ENCODE data around the gene CLSTN1. TPM values are rescaled to one million over a fixed set of nuclear protein-coding genes. Genes with fewer than 3 reads are reported as not detected.

Gene CLSTN1
- total and polyA plus RNA-seq, 2 of the 8 experiments (the other 6 are each of a cell fraction or from before 2014, with no cell fraction given) = 34.2 to 97.4 TPM

DNA sequence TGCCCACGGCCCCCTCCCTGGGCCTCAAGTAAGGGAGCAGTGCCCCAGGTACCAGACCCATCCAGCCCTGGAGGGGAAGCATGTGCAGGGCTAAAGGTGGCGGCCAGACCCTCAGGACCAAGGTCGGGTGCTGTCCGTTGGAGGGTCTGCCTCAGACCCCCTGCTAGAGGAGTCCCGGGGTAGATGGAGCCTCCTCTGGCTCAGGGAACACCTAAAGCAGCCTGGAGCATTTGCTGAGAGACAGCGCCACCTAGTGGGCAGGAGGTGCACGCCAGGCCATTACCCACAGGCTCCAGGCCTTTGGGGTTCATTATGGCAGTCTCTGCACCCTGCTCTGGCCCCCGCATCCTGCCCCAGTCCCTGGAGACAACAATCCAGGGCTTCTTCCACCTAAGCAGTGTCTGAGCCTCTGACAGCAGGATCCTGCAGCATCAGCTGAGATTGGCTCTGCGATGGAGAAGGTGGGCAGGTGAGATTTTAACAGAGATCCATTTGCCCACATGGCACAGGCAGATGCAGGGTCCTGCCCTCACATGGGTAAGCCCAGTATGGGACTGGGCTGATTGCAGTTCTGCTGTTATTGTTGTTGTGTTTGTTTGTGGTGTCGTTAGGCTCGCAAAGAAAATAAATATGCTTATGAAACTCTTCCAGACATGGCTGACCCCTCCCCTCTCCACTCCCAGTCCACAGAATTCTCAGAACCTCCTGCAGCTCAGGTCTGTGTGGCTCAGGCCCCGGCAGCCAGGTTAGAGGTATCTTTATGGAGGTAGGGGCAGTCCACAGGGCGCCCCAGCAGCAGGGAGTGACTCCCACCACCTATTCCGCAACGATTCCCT is 43.9 kb upstream of the CLSTN1 start (continued):
- TF ChIP-seq, protein P1, sequence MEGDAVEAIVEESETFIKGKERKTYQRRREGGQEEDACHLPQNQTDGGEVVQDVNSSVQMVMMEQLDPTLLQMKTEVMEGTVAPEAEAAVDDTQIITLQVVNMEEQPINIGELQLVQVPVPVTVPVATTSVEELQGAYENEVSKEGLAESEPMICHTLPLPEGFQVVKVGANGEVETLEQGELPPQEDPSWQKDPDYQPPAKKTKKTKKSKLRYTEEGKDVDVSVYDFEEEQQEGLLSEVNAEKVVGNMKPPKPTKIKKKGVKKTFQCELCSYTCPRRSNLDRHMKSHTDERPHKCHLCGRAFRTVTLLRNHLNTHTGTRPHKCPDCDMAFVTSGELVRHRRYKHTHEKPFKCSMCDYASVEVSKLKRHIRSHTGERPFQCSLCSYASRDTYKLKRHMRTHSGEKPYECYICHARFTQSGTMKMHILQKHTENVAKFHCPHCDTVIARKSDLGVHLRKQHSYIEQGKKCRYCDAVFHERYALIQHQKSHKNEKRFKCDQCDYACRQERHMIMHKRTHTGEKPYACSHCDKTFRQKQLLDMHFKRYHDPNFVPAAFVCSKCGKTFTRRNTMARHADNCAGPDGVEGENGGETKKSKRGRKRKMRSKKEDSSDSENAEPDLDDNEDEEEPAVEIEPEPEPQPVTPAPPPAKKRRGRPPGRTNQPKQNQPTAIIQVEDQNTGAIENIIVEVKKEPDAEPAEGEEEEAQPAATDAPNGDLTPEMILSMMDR (IDR thresholded peaks at IDR 0.05; ENCODE audit: control extremely low read depth in 1 of 3, insufficient read depth in 1 of 3, low read depth in 1 of 3, low read length in 3 of 3) = peak; percentile 97 to 100 (median 99)
- TF ChIP-seq SIN3A (conservative IDR thresholded peaks at IDR 0.05 in 1 of 2, IDR thresholded peaks at IDR 0.05 in 1 of 2; ENCODE audit: low read depth in 1 of 2, low read length in 2 of 2) (0 out of 4 replicates have a peak, but pooled peaks of 1 of the 2 experiments have one; percentile 48), BRCA1 (IDR thresholded peaks at IDR 0.05; ENCODE audit: low read depth, low read length) (peak; percentile 28; the same call in 1 of the 2 replicates), GTF2F1 (IDR thresholded peaks at IDR 0.05; ENCODE audit: borderline replicate concordance, low read depth, low read length) (no peak), TBP (IDR thresholded peaks at IDR 0.05; ENCODE audit: low read depth, low read length) (0 out of 2 replicates have a peak, but pooled peaks have one; percentile 21), RAD21 (IDR thresholded peaks at IDR 0.05 in 1 of 2, conservative IDR thresholded peaks at IDR 0.05 in 1 of 2; ENCODE audit: low read depth in 2 of 2, low read length in 2 of 2) (peak; percentile 99), GABPA (IDR thresholded peaks at IDR 0.05; ENCODE audit: borderline replicate concordance, insufficient read depth, low read length) (peak; percentile 76; the same call in 1 of the 2 replicates)

Data from H1 (cell line).